CD4-positive, alpha-beta memory T cell (primary cell): ENCODE data around the gene STAT2. TPM values are rescaled to one million over a fixed set of nuclear protein-coding genes. Genes with fewer than 3 reads are reported as not detected.
"Not testable (repeated sequence)": the region's sequence is repeated elsewhere in the genome, so short reads cannot be mapped to it uniquely, and the experiment has no call there.

Experiments used
- CTCF ChIA-PET: fragments of 350-600 bp; sonication (Branson Sonifier 250); formaldehyde crosslinking; loops from one replicate; lab custom pipeline; 2021; ENCODE audit warnings: inconsistent platforms; ENCODE audit not compliant: partially characterized antibody; lab: Charles Lee
- POLR2A ChIA-PET: fragments of 350-600 bp; sonication (Branson Sonifier 250); formaldehyde crosslinking; loops from one replicate; lab custom pipeline; 2021; ENCODE audit not compliant: partially characterized antibody; lab: Charles Lee
- DNase-seq, 5 donors: peaks; one replicate each; pipeline versions ENCODE4 v3.0.0 to v3.0.0-alpha.2; 2020 to 2022; ENCODE audit warnings: mixed read lengths in 1 of 5
- H3K27ac ChIP-seq: one replicate; pipeline ENCODE4 v1.7.0; 2013; ENCODE audit warnings: low read depth, low read length
- H3K27me3 ChIP-seq: 2 replicates; pipeline ENCODE4 v1.7.0; 2013; ENCODE audit warnings: mild to moderate bottlenecking, low read length, moderate library complexity; ENCODE audit not compliant: insufficient read depth
- H3K36me3 ChIP-seq: 2 replicates; pipeline ENCODE4 v1.7.0; 2013; ENCODE audit warnings: mild to moderate bottlenecking, low read length, moderate library complexity; ENCODE audit not compliant: insufficient read depth
- H3K4me1 ChIP-seq: 2 replicates; pipeline ENCODE4 v1.7.0; 2013; ENCODE audit warnings: mild to moderate bottlenecking, low read length, moderate library complexity; ENCODE audit not compliant: insufficient read depth
- H3K4me3 ChIP-seq, 2 donors: one replicate each; pipeline ENCODE4 v1.7.0; 2013; ENCODE audit warnings: low read length in 2 of 2, mild to moderate bottlenecking in 1 of 2
- H3K9me3 ChIP-seq, 2 donors: one replicate each; pipeline ENCODE4 v1.7.0; 2013; ENCODE audit warnings: low read length in 2 of 2, control low read depth in 1 of 2; ENCODE audit not compliant: control insufficient read depth in 1 of 2
- H3K27ac Mint-ChIP-seq, 7 donors: one replicate each; pipeline ENCODE4 v1.8.0; 2020 to 2021; ENCODE audit warnings: mixed read lengths in 7 of 7, mild to moderate bottlenecking in 6 of 7, inconsistent platforms in 3 of 7, moderate library complexity in 3 of 7
- H3K27me3 Mint-ChIP-seq, 2 donors: one replicate each; pipeline ENCODE4 v1.8.0; 2020 to 2021; ENCODE audit warnings: mixed read lengths in 2 of 2
- H3K36me3 Mint-ChIP-seq, 2 donors: one replicate each; pipeline ENCODE4 v1.8.0; 2020 to 2021; ENCODE audit warnings: mixed read lengths in 2 of 2, inconsistent platforms in 1 of 2, mild to moderate bottlenecking in 1 of 2
- H3K4me1 Mint-ChIP-seq, 4 donors: one replicate each; pipeline ENCODE4 v1.8.0; 2020 to 2021; ENCODE audit warnings: mixed read lengths in 4 of 4, mild to moderate bottlenecking in 1 of 4
- H3K4me3 Mint-ChIP-seq, 8 donors: one replicate each; pipeline ENCODE4 v1.8.0; 2020 to 2021; ENCODE audit warnings: mixed read lengths in 8 of 8, mild to moderate bottlenecking in 7 of 8, moderate library complexity in 6 of 8, inconsistent platforms in 3 of 8
- H3K9me3 Mint-ChIP-seq, 8 donors: one replicate each; pipeline ENCODE4 v1.8.0; 2020 to 2021; ENCODE audit warnings: mixed read lengths in 8 of 8, mild to moderate bottlenecking in 5 of 8, inconsistent platforms in 3 of 8, moderate library complexity in 1 of 8
- intact Hi-C: fragments of 100-400 bp; cut with micrococcal nuclease; formaldehyde crosslinking; loops from one replicate; pipeline ENCODE4 v1.15.1; 2023
- polyA plus RNA-seq, 2 donors: library from polyadenylated mRNA; unstranded; fragments of 300-500 nt; fragmentation: Illumina TruSeq; gene quantifications; one replicate each; pipeline ENCODE4 v1.2.3, GENCODE V29; 2021
- total RNA-seq, 2 experiments: library from RNA; stranded (reverse); gene quantifications; one replicate each; pipeline ENCODE4 v1.2.3, GENCODE V29; 2021

STAT2 gene
- total and polyA plus RNA-seq, 4 experiments from 2014 or later: 74.4 to 193 (median 136) TPM

DNA sequence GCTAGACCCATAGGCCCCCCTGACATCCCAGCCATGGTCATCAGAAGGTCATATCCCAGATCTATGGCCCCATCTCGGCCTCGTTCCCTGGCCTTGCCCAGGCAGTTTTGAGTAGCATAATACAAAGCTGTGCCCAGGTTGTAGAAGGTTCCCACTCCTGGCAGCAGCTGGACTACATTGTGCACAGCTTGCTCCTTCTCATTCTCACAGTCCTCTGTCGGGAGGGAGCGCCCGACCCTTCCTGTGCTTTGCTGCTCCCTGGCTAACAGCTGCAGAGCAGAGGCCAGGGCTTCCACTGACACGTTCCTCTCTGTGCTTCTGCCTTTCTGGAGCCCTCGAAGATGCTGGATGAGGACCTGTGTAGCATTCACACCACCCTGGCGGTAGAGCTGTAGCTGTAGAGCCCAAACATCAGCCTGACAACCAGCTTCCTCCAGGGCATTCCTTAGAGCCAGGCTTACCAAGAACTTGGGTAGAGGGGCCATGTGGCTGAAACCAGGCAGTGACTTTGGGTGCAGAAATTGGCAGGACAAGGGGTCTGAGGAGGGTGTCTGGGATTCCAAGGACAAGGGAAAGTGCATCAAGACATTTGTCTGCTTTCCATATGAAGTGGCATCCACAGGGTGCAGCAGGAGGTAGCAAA is 1.7 kb upstream of the STAT2 start:
- DNase-seq: no peak

DNA sequence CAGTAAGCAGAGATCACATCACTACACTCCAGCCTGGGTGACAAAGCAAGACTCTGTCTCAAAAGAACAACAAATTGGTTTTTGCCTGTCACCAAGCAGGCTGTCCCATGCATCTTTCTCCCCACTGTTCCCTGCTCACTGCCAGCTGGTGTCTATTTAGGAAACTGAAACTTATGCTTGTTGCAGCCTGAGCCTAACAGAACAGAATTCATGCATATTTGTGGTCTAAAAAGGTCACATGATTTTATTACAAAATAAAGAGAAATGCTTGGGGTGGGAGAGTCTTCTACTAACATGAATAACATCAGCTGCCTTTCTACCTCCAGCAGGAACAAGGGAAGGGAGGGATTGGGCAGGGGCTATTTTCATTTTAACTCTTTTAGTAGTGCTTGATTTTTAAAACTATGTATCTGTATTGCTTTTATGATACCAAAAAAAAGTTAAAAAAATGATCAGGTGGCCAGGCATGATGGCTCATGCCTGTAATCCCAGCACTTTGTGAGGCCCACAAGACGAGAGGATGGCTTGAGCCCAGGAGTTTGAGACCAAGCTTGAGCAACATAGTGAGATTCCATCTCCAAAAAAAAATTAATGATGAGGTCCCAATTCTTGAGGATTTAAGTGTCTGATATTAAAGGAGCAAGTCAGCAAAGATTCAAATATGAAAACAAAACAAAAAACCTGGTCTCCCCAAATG is 923 bp downstream of the STAT2 start:
- intact Hi-C loops: no loop called here
- no peaks in the 10 kb centered on the region for H3K27me3 Mint-ChIP-seq
- H3K27me3 ChIP-seq: no peaks in the 10 kb centered on the region
- H3K9me3 ChIP-seq: no peaks in the 10 kb centered on the region
- POLR2A ChIA-PET: interaction anchor here (0.6 to 7.8 kb wide), 23 partner anchors 7 to 541 kb away, joined by 3 to 264 read pairs (median 7); partner anchors contain the start of genes CNPY2, GLS2, IL23A and MIP
- peaks cover 0 to 2% (median 0%) of the 10 kb centered on the region in 8 donors for H3K9me3 Mint-ChIP-seq
- H3K4me1 ChIP-seq: peaks cover 29% of the 10 kb centered on the region
- peak overlapping the region; percentile 89 to 98 (median 96) for H3K27ac Mint-ChIP-seq
- H3K4me3 Mint-ChIP-seq: peak overlapping the region; percentile 92 to 98 (median 96)
- H3K36me3 Mint-ChIP-seq: peaks cover 18 to 40% of the 10 kb centered on the region in 2 donors
- peak overlapping the region; percentile 78 to 97 for H3K4me3 ChIP-seq
- no peak for DNase-seq
- CTCF ChIA-PET: interaction anchor here (0.7 to 4.8 kb wide), 19 partner anchors 8 to 240 kb away, joined by 3 to 35 read pairs (median 7); partner anchors contain the start of genes ANKRD52, CNPY2, CS and IL23A
- H3K27ac ChIP-seq: peak overlapping the region; percentile 84
- H3K36me3 ChIP-seq: peaks cover 24% of the 10 kb centered on the region
- H3K4me1 Mint-ChIP-seq: peaks cover 16 to 30% (median 21%) of the 10 kb centered on the region in 4 donors

More for the DNA sequence above, 1.7 kb upstream of the STAT2 start:
- Mint-ChIP-seq H3K9me3 (peaks cover 0 to 2% (median 0%) of the 10 kb centered on the region in 8 donors), H3K27me3 (no peaks in the 10 kb centered on the region), H3K36me3 (peaks cover 0 to 15% of the 10 kb centered on the region in 2 donors), H3K27ac (peak overlapping the region; percentile 37 to 97 (median 94)), H3K4me3 (peak overlapping the region; percentile 92 to 98 (median 96)), H3K4me1 (peaks cover 13 to 30% (median 20%) of the 10 kb centered on the region in 4 donors)
- intact Hi-C loops: loop anchor here (2.0 to 5.0 kb wide), 3 partner anchors 94 to 327 kb away; partner anchors contain the start of genes COQ10A, ESYT1 and PTGES3
- Histone ChIP-seq H3K4me3 (no peak overlapping the region), H3K4me1 (peaks cover 29% of the 10 kb centered on the region), H3K9me3 (no peaks in the 10 kb centered on the region), H3K36me3 (no peaks in the 10 kb centered on the region), H3K27ac (no peak overlapping the region), H3K27me3 (no peaks in the 10 kb centered on the region)
- POLR2A ChIA-PET: interaction anchor here (1.1 to 7.8 kb wide), 6 partner anchors 13 to 140 kb away, joined by 4 to 264 read pairs (median 12); partner anchors contain the start of genes CNPY2, IL23A, PAN2 and RNF41
- CTCF ChIA-PET: interaction anchor here (2.5 to 4.8 kb wide), 5 partner anchors 23 to 102 kb away, joined by 9 to 35 read pairs (median 23); partner anchors contain the start of genes IL23A, PAN2 and TIMELESS

DNA sequence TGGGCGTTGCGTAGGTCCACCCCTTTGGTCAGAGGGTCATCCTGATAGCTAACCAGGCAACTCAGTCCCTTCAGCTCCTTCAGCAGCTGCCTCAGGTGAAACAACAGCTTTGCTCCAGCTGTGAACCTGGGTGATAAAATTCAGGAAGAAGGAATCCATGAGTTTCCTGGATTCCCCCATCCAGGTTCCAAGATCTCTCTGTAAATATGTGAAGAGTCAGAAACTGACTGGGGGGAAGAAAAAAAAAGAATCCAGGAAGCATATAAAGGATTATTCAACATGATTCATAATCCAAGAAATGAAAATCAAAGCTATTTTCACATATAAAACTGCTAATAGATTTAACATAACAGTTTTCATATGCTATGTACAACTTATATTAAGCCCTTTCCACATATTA is 8.6 kb downstream of the STAT2 start:
- POLR2A ChIA-PET: interaction anchor here (1.2 to 4.1 kb wide), 5 partner anchors 9 to 35 kb away, joined by 3 to 19 read pairs (median 5); partner anchors contain the start of genes CNPY2, IL23A and STAT2
- CTCF ChIA-PET: interaction anchor here (1.0 to 2.5 kb wide), 4 partner anchors 9 to 113 kb away, joined by 3 to 8 read pairs (median 4); partner anchors contain the start of genes PAN2 and STAT2
- Histone ChIP-seq H3K9me3 (no peaks in the 10 kb centered on the region), H3K27me3 (no peaks in the 10 kb centered on the region), H3K4me1 (no peaks in the 10 kb centered on the region), H3K27ac (no peak overlapping the region), H3K36me3 (peaks cover 68% of the 10 kb centered on the region), H3K4me3 (no peak overlapping the region)
- DNase-seq: no peak
- Mint-ChIP-seq H3K9me3 (no peaks in the 10 kb centered on the region), H3K36me3 (peaks cover 47 to 70% of the 10 kb centered on the region in 2 donors), H3K4me1 (peaks cover 0 to 3% (median 1%) of the 10 kb centered on the region in 4 donors), H3K27ac (peak overlapping the region in 1 of 7 donors; percentile 40), H3K27me3 (no peaks in the 10 kb centered on the region), H3K4me3 (no peak overlapping the region)
- intact Hi-C loops: no loop called here

- Mint-ChIP-seq H3K36me3 (peaks cover 49 to 70% of the 10 kb centered on the region in 2 donors), H3K4me1 (no peaks in the 10 kb centered on the region), H3K4me3 (no peak overlapping the region), H3K27ac (peak overlapping the region in 3 of 7 donors; percentile 5 to 41 (median 32)), H3K27me3 (no peaks in the 10 kb centered on the region), H3K9me3 (no peaks in the 10 kb centered on the region)
- H3K27me3 ChIP-seq: no peaks in the 10 kb centered on the region
- ChIA-PET CTCF (interaction anchor here (1.0 to 2.5 kb wide), 2 partner anchors 9 to 114 kb away, joined by 3 to 8 read pairs; partner anchors contain the start of gene STAT2), POLR2A (interaction anchor here (1.4 to 4.1 kb wide), 4 partner anchors 9 to 35 kb away, joined by 3 to 19 read pairs (median 8); partner anchors contain the start of genes CNPY2, IL23A and STAT2)
- intact Hi-C loops: no loop called here
- no peaks in the 10 kb centered on the region for H3K9me3 ChIP-seq
- DNase-seq: no peak
- no peak overlapping the region for H3K4me3 ChIP-seq
- H3K4me1 ChIP-seq: no peaks in the 10 kb centered on the region
- H3K27ac ChIP-seq: no peak overlapping the region
- H3K36me3 ChIP-seq: peaks cover 67% of the 10 kb centered on the region
These were observed 9.2 kb downstream of the STAT2 start for GRCh38 chr12:56350662-56351061.

GRCh38 chr12:56348776-56349175 is 11.1 kb downstream of the STAT2 start:
- H3K4me3 ChIP-seq: no peak overlapping the region
- ChIA-PET CTCF (interaction anchor here (3.1 kb wide), 1 partner anchor 10 kb away, joined by 11 read pairs; the partner anchor contains the start of gene IL23A), POLR2A (interaction anchor here (2.0 to 4.1 kb wide), 2 partner anchors 10 to 11 kb away, joined by 11 to 19 read pairs; partner anchors contain the start of genes IL23A and STAT2)
- no peaks in the 10 kb centered on the region for H3K27me3 ChIP-seq
- Mint-ChIP-seq H3K4me3 (no peak overlapping the region), H3K9me3 (no peaks in the 10 kb centered on the region), H3K4me1 (no peaks in the 10 kb centered on the region), H3K27me3 (no peaks in the 10 kb centered on the region), H3K27ac (peak overlapping the region in 3 of 7 donors; percentile 36 to 59 (median 42)), H3K36me3 (peaks cover 41 to 61% of the 10 kb centered on the region in 2 donors)
- no peak for DNase-seq
- H3K27ac ChIP-seq: no peak overlapping the region
- intact Hi-C loops: no loop called here
- H3K36me3 ChIP-seq: peaks cover 56% of the 10 kb centered on the region
- no peaks in the 10 kb centered on the region for H3K4me1 ChIP-seq
- no peaks in the 10 kb centered on the region for H3K9me3 ChIP-seq

- Mint-ChIP-seq H3K36me3 (peaks cover 50 to 73% of the 10 kb centered on the region in 2 donors), H3K27ac (peak overlapping the region in 1 of 7 donors; percentile 59)
- H3K27ac ChIP-seq, H3K27me3 Mint-ChIP-seq, H3K9me3 ChIP-seq, H3K4me1 Mint-ChIP-seq, DNase-seq, H3K27me3 ChIP-seq, H3K9me3 Mint-ChIP-seq, H3K4me3 Mint-ChIP-seq, H3K4me1 ChIP-seq, intact Hi-C loops, H3K4me3 ChIP-seq: not testable (repeated sequence)
- ChIA-PET CTCF (interaction anchor here (0.7 to 3.1 kb wide), 5 partner anchors 9 to 582 kb away, joined by 3 to 11 read pairs (median 5); partner anchors contain the start of genes CNPY2, IL23A and STAT2), POLR2A (interaction anchor here (0.6 to 1.2 kb wide), 2 partner anchors 12 kb away, joined by 3 read pairs; no protein-coding TSS in a partner anchor)
- peaks cover 65% of the 10 kb centered on the region for H3K36me3 ChIP-seq
These were observed 12.7 kb downstream of the STAT2 start for GRCh38 chr12:56347255-56347654.
